Lower leg skin (tissue), 3 donors: ENCODE measurements around the gene HYKK.

Source experiments
- CTCF ChIP-seq, 3 donors: fragments of 450-650 bp; IDR thresholded peaks; one replicate each; pipeline ENCODE4 v1.5.1; 2016; ENCODE audit warnings: antibody characterized with exemption in 3 of 3, mild to moderate bottlenecking in 3 of 3, moderate library complexity in 2 of 3
- POLR2A ChIP-seq, 2 donors: fragments of 450-650 bp; IDR thresholded peaks; one replicate each; pipeline ENCODE4 v1.6.1; 2016 to 2017; ENCODE audit warnings: antibody characterized with exemption in 2 of 2, mild to moderate bottlenecking in 1 of 2, moderate library complexity in 1 of 2

GRCh38 chr15:78551902-78552301, 44.5 kb downstream of the HYKK start:
- TF ChIP-seq CTCF (IDR thresholded peaks at IDR 0.05), result no peak
- no peak for TF ChIP-seq POLR2A (IDR thresholded peaks at IDR 0.05)
